Measurements from ENCODE around the gene NPL.

Gene NPL

DNA sequence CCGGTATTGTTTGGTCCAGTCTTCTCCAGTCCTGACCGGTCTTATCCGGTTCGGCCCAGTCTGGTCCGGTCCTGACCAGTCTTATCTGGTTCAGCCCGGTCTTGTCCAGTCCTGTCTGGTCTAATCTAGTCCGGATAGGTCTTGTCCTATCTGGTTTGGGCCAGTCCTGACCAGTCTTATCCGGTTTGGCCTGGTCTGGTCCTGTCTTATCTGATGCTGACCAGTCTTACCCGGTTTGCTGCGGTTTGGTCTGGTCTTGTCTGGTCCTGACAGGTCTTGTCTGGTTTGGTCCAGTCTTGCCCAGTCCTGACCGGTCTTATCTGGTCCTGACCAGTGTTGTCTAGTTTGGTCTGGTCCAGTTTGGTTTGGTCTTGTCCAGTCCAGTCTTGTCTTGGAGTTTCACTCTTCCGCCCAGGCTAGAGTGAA, 79.7 kb downstream of the NPL start:
- TF ChIP-seq GABPA (IDR thresholded peaks at IDR 0.05; ENCODE audit: low read depth): no peak
- no peak for TF ChIP-seq SPI1 (IDR thresholded peaks at IDR 0.05; ENCODE audit: borderline replicate concordance, low read depth)
- TF ChIP-seq, protein P1, sequence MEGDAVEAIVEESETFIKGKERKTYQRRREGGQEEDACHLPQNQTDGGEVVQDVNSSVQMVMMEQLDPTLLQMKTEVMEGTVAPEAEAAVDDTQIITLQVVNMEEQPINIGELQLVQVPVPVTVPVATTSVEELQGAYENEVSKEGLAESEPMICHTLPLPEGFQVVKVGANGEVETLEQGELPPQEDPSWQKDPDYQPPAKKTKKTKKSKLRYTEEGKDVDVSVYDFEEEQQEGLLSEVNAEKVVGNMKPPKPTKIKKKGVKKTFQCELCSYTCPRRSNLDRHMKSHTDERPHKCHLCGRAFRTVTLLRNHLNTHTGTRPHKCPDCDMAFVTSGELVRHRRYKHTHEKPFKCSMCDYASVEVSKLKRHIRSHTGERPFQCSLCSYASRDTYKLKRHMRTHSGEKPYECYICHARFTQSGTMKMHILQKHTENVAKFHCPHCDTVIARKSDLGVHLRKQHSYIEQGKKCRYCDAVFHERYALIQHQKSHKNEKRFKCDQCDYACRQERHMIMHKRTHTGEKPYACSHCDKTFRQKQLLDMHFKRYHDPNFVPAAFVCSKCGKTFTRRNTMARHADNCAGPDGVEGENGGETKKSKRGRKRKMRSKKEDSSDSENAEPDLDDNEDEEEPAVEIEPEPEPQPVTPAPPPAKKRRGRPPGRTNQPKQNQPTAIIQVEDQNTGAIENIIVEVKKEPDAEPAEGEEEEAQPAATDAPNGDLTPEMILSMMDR (IDR thresholded peaks at IDR 0.05; ENCODE audit: insufficient read depth, low read length): no peak
- TF ChIP-seq POLR2AphosphoS5 (IDR thresholded peaks at IDR 0.05; ENCODE audit: low read depth): no peak
- TF ChIP-seq REST (IDR thresholded peaks at IDR 0.05; ENCODE audit: insufficient replicate concordance, low read depth): no peak
- Histone ChIP-seq H3K27me3 (ENCODE audit: insufficient read depth, poor library complexity, severe bottlenecking) (no peaks in the 10 kb centered on the region), H3K4me3 (replicated peaks; ENCODE audit: insufficient read depth, low read length) (no peak overlapping the region), H3K27ac (replicated peaks) (no peak overlapping the region)
- DNase-seq (ENCODE audit: low read depth in 1 of 2, low spot score in 1 of 2): no peak

DNA sequence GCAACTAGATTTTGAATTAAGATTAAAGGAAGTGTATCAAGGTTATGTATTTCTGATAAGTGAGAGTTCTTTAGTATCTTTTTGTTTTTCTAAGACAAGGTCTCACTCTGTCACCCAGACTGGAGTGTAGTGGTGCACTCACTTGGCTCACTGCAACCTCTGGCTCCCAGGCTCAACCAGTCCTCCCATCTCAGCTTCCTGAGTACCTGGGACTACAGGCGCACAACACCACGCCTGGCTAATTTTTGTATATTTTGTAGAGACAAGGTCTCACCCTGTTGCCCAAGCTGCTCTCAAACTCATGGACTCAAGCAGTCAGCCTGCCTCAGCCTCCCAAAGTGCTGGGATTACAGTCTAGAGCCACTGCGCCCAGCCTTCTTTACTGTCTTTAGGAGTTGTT, 83.3 kb downstream of the NPL start:
- H3K27ac ChIP-seq (replicated peaks): no peak overlapping the region
- DNase-seq (ENCODE audit: low read depth in 1 of 2, low spot score in 1 of 2): no peak
- H3K4me3 ChIP-seq (replicated peaks; ENCODE audit: insufficient read depth, low read length): no peak overlapping the region
- H3K27me3 ChIP-seq (ENCODE audit: insufficient read depth, poor library complexity, severe bottlenecking): no peaks in the 10 kb centered on the region
- no peak for TF ChIP-seq POLR2AphosphoS5 (IDR thresholded peaks at IDR 0.05; ENCODE audit: low read depth)
- TF ChIP-seq, protein P1 (IDR thresholded peaks at IDR 0.05; ENCODE audit: insufficient read depth, low read length): no peak
- no peak for TF ChIP-seq GABPA (IDR thresholded peaks at IDR 0.05; ENCODE audit: low read depth)
- no peak for TF ChIP-seq REST (IDR thresholded peaks at IDR 0.05; ENCODE audit: insufficient replicate concordance, low read depth)
- no peak for TF ChIP-seq SPI1 (IDR thresholded peaks at IDR 0.05; ENCODE audit: borderline replicate concordance, low read depth)

DNA sequence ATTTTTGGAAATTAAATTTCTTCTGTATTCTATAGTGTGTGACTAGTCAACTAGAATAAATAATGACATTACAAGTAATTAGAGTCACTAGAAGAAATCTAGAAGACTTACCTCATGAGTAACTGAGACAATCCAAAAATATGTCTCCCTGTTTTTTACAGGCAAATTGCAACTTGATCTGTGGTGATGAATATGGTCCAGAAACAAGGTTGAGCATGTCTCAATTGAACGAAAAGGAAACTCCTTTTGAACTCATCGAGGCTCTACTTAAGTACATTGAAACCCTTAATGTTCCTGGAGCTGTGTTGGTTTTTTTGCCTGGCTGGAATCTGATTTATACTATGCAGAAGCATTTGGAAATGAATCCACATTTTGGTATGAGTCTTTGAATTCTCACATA, 86.3 kb downstream of the NPL start:
- TF ChIP-seq, protein P1 (IDR thresholded peaks at IDR 0.05; ENCODE audit: insufficient read depth, low read length): no peak
- no peak for TF ChIP-seq REST (IDR thresholded peaks at IDR 0.05; ENCODE audit: insufficient replicate concordance, low read depth)
- no peak for TF ChIP-seq POLR2AphosphoS5 (IDR thresholded peaks at IDR 0.05; ENCODE audit: low read depth)
- TF ChIP-seq GABPA (IDR thresholded peaks at IDR 0.05; ENCODE audit: low read depth): no peak
- no peak for TF ChIP-seq SPI1 (IDR thresholded peaks at IDR 0.05; ENCODE audit: borderline replicate concordance, low read depth)
- H3K27me3 ChIP-seq (ENCODE audit: insufficient read depth, poor library complexity, severe bottlenecking): no peaks in the 10 kb centered on the region
- no peak overlapping the region for H3K27ac ChIP-seq (replicated peaks)
- no peak overlapping the region for H3K4me3 ChIP-seq (replicated peaks; ENCODE audit: insufficient read depth, low read length)
- DNase-seq (ENCODE audit: low read depth in 1 of 2, low spot score in 1 of 2): no peak

Data from HL-60 (cell line).